GM04504 (cell line): ENCODE measurements around the gene RADX.
"Not testable (repeated sequence)": the region's sequence is repeated elsewhere in the genome, so short reads cannot be mapped to it uniquely, and the experiment has no call there.

Source experiments
- DNase-seq: peaks from one replicate; pipeline ENCODE4 v3.0.0-alpha.2; 2012; ENCODE audit warnings: low read depth

RADX gene

GRCh38 chrX:106611679-106612392, at the start of gene RADX:
Gene RADX (plus strand): TSS chrX:106611978. CDS start chrX:106612081, 103 bp downstream.
- DNase-seq = peak; percentile 6

- DNase-seq = no peak
Measured at GRCh38 chrX:106564986-106565385, 46.8 kb upstream of the RADX start.

- no peak for DNase-seq
Measured at GRCh38 chrX:106566362-106566761, 45.4 kb upstream of the RADX start.

GRCh38 chrX:106581856-106582255, 29.9 kb upstream of the RADX start:
- DNase-seq = no peak

GRCh38 chrX:106585478-106585877, 26.3 kb upstream of the RADX start:
- DNase-seq = no peak

GRCh38 chrX:106588801-106589200, 23.0 kb upstream of the RADX start:
- DNase-seq = no peak

GRCh38 chrX:106599411-106599810, 12.4 kb upstream of the RADX start:
- no peak for DNase-seq

- DNase-seq = no peak
Measured at GRCh38 chrX:106606571-106606970, 5.2 kb upstream of the RADX start.

- DNase-seq = no peak
Measured at GRCh38 chrX:106608016-106608415, 3.8 kb upstream of the RADX start.

- DNase-seq = no peak
Measured at GRCh38 chrX:106611317-106611678, 480 bp upstream of the RADX start.

- no peak for DNase-seq
Measured at GRCh38 chrX:106612393-106612763, 600 bp downstream of the RADX start.

- no peak for DNase-seq
Measured at GRCh38 chrX:106613277-106613676, 1.5 kb downstream of the RADX start.

GRCh38 chrX:106615041-106615440, 3.3 kb downstream of the RADX start:
- DNase-seq = no peak

GRCh38 chrX:106619797-106620196, 8.0 kb downstream of the RADX start:
- DNase-seq = no peak

GRCh38 chrX:106621836-106622235, 10.1 kb downstream of the RADX start:
- DNase-seq = no peak

- no peak for DNase-seq
Measured at GRCh38 chrX:106626789-106627188, 15.0 kb downstream of the RADX start.

GRCh38 chrX:106631615-106632014, 19.8 kb downstream of the RADX start:
- DNase-seq = no peak

GRCh38 chrX:106649523-106650428, 38.0 kb downstream of the RADX start:
- no peak for DNase-seq

- not testable (repeated sequence) for DNase-seq
Measured at GRCh38 chrX:106653625-106654024, 41.8 kb downstream of the RADX start.

GRCh38 chrX:106670631-106671030, 58.9 kb downstream of the RADX start:
- DNase-seq = no peak

GRCh38 chrX:106672527-106672926, 60.7 kb downstream of the RADX start:
- no peak for DNase-seq

- DNase-seq = no peak
Measured at GRCh38 chrX:106680716-106681115, 68.9 kb downstream of the RADX start.

- no peak for DNase-seq
Measured at GRCh38 chrX:106684207-106684606, 72.4 kb downstream of the RADX start.
